Lower lobe of right lung (tissue), 2 donors: ENCODE data around the gene ANKRD13D. TPM values are rescaled to one million over a fixed set of nuclear protein-coding genes. Genes with fewer than 3 reads are reported as not detected.

Source experiments
- ATAC-seq, 2 donors: fragments of 200-7000 bp; cut with Tn5 transposase; one replicate each; pipeline ENCODE4 v1.9.1; 2020 to 2022; ENCODE audit warnings: mild to moderate bottlenecking in 2 of 2, moderate library complexity in 2 of 2
- DNase-seq: peaks from one replicate; pipeline ENCODE4 v3.0.0-alpha.2; 2020
- H3K27ac ChIP-seq: fragments of 200-600 bp; one replicate; pipeline ENCODE4 v1.8.0; 2022
- H3K27me3 ChIP-seq: fragments of 200-600 bp; one replicate; pipeline ENCODE4 v1.8.0; 2022; ENCODE audit warnings: low read depth
- H3K36me3 ChIP-seq: fragments of 200-600 bp; one replicate; pipeline ENCODE4 v1.8.0; 2022; ENCODE audit warnings: mild to moderate bottlenecking
- H3K4me1 ChIP-seq: fragments of 200-600 bp; one replicate; pipeline ENCODE4 v1.8.0; 2022
- H3K4me3 ChIP-seq: fragments of 200-600 bp; one replicate; pipeline ENCODE4 v1.8.0; 2022; ENCODE audit warnings: mild to moderate bottlenecking
- H3K9me3 ChIP-seq: fragments of 200-600 bp; one replicate; pipeline ENCODE4 v1.8.0; 2022
- intact Hi-C: fragments of 100-400 bp; cut with DNase I; formaldehyde crosslinking; loops from one replicate; pipeline ENCODE4 v1.11.0; 2022
- total RNA-seq: library from RNA; stranded (reverse); fragmentation: NEBNext Ultra II Directional; extraction: Animal tissue kit (Norgen Biotek cat#: 25700); gene quantifications from one replicate; pipeline ENCODE4 v1.2.1, GENCODE V29; 2021
- TF ChIP-seq, protein P1 (sequence below): fragments of 200-600 bp; IDR thresholded peaks from one replicate; pipeline ENCODE4 v1.8.0; 2022; ENCODE audit warnings: antibody characterized with exemption, mild to moderate bottlenecking
- donor health status: DM: no; HTN: yes; CAD: no; lungs with severe emphysema.

The ANKRD13D gene
- total RNA-seq, 1 donor from 2014 or later: 66.9 TPM

DNA sequence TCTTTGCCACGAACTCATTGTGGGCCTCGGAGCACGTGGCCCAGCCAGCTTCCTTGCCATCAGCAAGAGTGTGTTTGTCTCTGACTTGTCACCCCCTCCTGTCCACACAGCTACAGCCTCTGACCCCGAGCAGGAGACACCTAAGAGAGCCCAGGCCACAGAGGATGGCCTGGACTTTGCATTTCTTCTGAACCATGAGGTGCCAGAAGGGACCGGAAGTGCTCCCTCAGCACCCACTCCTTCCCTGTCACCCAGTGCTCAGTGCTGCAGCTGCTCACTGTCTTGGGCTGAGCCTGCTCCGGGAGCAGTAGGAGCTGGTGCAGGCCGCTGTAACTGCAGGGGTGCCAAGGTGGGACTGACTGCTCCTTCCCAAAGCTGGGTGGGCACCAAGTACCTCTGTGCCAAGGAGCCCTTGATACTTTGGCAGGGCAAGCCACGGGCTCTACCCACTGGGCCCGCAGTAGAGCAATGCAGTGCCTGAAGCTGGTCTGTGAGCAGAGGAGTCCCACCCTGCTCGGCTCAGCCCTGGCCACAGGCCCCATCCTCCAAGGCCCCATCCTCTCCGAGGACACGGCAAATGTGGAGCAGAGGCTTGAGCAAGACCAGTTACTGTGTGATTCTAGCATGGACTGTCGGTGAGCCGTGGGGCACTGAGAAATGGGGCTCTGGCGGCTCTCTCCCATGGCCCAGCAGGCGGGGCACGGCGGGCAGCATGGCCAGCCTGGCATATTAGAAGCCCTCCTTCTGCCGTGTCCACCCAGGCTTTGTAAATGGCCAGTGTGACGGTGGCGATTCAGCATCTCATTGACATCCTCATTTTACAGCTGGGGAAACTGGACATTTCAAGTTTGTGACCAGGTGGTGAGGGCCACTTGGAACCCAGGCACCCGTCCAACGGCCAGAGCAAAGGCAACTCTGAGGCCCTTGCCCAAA lies 16.5 kb upstream of the ANKRD13D start:
- DNase-seq (peak; percentile 48), ATAC-seq (no peak)
- peak overlapping the region; percentile 90 for H3K4me3 ChIP-seq
- H3K27ac ChIP-seq: peak overlapping the region; percentile 93
- no peaks in the 10 kb centered on the region for H3K9me3 ChIP-seq
- H3K27me3 ChIP-seq: no peaks in the 10 kb centered on the region
- H3K36me3 ChIP-seq: peaks cover 21% of the 10 kb centered on the region
- TF ChIP-seq, protein P1, sequence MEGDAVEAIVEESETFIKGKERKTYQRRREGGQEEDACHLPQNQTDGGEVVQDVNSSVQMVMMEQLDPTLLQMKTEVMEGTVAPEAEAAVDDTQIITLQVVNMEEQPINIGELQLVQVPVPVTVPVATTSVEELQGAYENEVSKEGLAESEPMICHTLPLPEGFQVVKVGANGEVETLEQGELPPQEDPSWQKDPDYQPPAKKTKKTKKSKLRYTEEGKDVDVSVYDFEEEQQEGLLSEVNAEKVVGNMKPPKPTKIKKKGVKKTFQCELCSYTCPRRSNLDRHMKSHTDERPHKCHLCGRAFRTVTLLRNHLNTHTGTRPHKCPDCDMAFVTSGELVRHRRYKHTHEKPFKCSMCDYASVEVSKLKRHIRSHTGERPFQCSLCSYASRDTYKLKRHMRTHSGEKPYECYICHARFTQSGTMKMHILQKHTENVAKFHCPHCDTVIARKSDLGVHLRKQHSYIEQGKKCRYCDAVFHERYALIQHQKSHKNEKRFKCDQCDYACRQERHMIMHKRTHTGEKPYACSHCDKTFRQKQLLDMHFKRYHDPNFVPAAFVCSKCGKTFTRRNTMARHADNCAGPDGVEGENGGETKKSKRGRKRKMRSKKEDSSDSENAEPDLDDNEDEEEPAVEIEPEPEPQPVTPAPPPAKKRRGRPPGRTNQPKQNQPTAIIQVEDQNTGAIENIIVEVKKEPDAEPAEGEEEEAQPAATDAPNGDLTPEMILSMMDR: no peak
- intact Hi-C loops: no loop called here
- H3K4me1 ChIP-seq: peaks cover 100% of the 10 kb centered on the region

DNA sequence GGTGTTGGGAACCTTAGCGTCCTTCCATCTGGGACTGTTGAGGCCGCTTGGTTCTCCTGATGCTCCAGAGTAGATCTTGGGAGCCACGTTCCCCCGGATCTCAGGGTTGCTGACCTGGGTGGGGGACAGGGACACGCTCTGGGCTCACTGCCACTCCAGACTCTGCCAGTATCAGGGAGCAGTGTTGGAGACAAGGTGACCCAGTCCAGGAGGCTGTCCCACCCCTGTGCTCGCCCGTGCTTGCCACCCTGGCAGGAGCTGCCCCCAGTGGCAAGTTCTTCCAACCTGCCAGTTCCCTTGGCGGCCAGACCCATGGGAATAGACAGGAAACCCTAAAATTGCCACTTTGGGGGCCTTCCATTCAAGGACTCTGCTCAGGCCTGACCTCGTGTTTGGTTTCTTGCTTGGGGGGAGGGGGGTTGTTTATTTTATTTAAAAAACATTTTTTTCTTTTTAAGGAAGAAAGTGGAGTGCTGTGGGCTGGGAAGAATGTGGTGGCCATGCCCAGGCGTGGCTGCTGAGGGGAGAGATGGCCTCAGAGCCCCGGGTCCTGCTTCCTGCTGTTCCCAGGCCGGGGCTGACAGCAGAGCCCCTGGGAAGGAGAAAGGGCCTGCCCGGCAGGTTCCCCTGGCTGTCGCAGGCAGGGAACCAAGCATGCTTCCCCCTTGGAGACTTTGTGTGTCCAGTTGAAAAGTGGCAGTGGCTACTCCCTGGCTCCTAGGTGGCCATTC lies 15.7 kb upstream of the ANKRD13D start:
- H3K36me3 ChIP-seq: peaks cover 16% of the 10 kb centered on the region
- no peak for DNase-seq
- TF ChIP-seq, protein P1: no peak
- peaks cover 100% of the 10 kb centered on the region for H3K4me1 ChIP-seq
- H3K27me3 ChIP-seq: no peaks in the 10 kb centered on the region
- ATAC-seq: no peak
- intact Hi-C loops: no loop called here
- H3K4me3 ChIP-seq: peak overlapping the region; percentile 90
- H3K9me3 ChIP-seq: no peaks in the 10 kb centered on the region
- H3K27ac ChIP-seq: peak overlapping the region; percentile 93

DNA sequence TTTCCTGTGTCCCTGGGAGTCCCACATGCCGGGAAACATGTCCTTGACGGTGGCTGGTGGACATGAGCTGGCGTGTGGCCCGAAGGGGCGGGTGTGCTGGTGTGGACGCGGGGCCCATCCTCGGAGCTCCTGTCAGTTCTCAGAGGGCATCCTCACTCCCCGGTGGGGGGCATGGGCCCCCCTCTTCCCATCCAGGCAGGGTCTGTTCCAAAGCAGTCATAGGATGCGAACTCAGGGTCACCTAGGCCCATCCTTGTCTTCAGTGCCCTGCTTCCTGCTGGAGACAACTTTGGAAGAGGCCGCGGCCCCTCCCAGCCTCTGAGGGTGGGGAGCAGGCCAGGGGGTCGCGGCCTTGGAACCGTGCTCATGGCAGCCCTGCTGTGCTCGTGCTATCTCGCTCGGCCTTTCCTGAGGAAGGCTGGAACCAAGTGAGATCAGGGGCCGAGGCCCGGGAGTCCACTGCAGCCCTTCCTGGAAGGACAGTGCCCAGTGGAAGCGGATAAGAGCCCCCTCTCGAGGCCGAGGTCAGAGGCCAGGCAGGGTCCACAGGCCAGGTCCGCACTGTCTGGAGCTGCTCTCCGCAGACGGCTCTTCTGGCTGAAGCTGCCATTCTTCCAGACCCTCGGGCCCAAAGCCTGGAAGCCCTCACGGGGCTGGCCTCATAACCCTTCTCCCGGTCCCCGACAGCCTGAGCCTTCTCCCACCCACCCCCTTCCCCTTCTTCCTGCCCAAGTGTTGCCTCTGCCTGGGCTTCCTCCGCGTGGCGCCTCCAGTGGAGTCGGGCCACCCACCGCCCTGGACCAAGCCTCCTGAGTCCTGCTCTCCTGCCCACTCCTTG lies 14.1 kb upstream of the ANKRD13D start:
- H3K9me3 ChIP-seq: no peaks in the 10 kb centered on the region
- peak overlapping the region; percentile 21 for H3K4me3 ChIP-seq
- H3K36me3 ChIP-seq: peaks cover 18% of the 10 kb centered on the region
- H3K27ac ChIP-seq: peak overlapping the region; percentile 93
- H3K4me1 ChIP-seq: peaks cover 100% of the 10 kb centered on the region
- DNase-seq (peak; percentile 49), ATAC-seq (no peak)
- H3K27me3 ChIP-seq: no peaks in the 10 kb centered on the region
- TF ChIP-seq, protein P1: no peak
- intact Hi-C loops: no loop called here

DNA sequence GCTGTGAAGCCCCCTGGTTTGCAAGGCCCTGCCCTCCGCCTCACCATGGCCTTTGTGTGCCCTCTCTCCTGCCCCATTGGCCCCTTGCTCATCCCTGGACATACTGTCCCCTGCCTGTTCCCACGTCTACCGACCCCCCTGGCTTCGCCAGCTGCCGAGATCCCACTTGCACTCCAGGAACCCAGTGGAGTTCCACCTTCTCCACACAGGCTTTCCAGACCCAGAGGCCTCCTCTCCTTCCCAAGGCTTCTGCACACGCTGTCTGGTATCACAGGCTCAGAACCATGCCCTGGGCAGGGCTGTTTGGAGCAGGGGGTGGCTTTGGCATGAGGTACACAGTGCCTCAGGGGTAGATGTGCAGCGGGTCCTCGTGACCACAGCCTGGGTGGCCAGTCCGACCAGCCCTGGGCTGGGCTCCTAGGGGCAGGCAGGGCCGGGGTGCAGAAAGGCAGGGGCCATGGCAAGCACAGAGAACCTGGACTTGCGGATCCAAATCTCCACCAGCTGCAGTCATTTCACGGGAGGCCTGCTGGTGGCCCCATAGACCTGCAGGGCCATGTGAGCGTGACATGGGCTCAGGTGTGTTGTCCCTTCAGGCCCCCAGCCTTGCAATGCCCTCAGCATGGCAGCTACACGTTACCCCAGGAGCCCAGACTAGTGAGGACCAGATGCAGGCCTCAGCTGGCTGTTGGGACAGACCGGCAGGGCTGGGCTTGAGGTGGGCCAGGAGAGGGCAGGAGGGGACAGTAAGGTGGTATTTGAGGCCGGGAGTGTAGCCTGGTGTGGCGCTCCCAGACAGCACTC lies 13.3 kb upstream of the ANKRD13D start:
- peaks cover 26% of the 10 kb centered on the region for H3K36me3 ChIP-seq
- intact Hi-C loops: no loop called here
- H3K4me1 ChIP-seq: peaks cover 100% of the 10 kb centered on the region
- ATAC-seq (no peak), DNase-seq (no peak)
- peak overlapping the region; percentile 93 for H3K27ac ChIP-seq
- TF ChIP-seq, protein P1: no peak
- no peaks in the 10 kb centered on the region for H3K27me3 ChIP-seq
- H3K4me3 ChIP-seq: no peak overlapping the region
- no peaks in the 10 kb centered on the region for H3K9me3 ChIP-seq
